ENCODE results near the gene TMEM92.

The TMEM92 gene

GRCh38 chr17:50319306-50320004, 45.2 kb downstream of the TMEM92 start:
- in situ Hi-C loops (cut with HindIII; ENCODE audit: low sequenced_read_pairs), result no loop called here
- H3K4me3 ChIP-seq (ENCODE audit: low read depth, low read length), result no peak overlapping the region

GRCh38 chr17:50322271-50322670, 48.0 kb downstream of the TMEM92 start:
- in situ Hi-C loops (cut with HindIII; ENCODE audit: low sequenced_read_pairs), result no loop called here
- no peak for DNase-seq (ENCODE audit: low read depth, low spot score)
- no peak overlapping the region for H3K4me3 ChIP-seq (ENCODE audit: low read depth, low read length)
- no peak for TF ChIP-seq CTCF (IDR thresholded peaks at IDR 0.05; ENCODE audit: low read depth, low read length)

More at GRCh38 chr17:50319306-50320004, 45.2 kb downstream of the TMEM92 start:
- no peak for DNase-seq (ENCODE audit: low read depth, low spot score)
- TF ChIP-seq CTCF (IDR thresholded peaks at IDR 0.05; ENCODE audit: low read depth, low read length), result no peak

- DNase-seq (ENCODE audit: low read depth, low spot score), result no peak
- H3K4me3 ChIP-seq (ENCODE audit: low read depth, low read length), result no peak overlapping the region
- TF ChIP-seq CTCF (IDR thresholded peaks at IDR 0.05; ENCODE audit: low read depth, low read length), result no peak
- in situ Hi-C loops (cut with HindIII; ENCODE audit: low sequenced_read_pairs), result no loop called here
These were observed 48.8 kb downstream of the TMEM92 start for GRCh38 chr17:50323060-50323459.

GRCh38 chr17:50325906-50326305, 51.6 kb downstream of the TMEM92 start:
- H3K4me3 ChIP-seq (ENCODE audit: low read depth, low read length), result no peak overlapping the region
- TF ChIP-seq CTCF (IDR thresholded peaks at IDR 0.05; ENCODE audit: low read depth, low read length), result no peak
- no peak for DNase-seq (ENCODE audit: low read depth, low spot score)
- in situ Hi-C loops (cut with HindIII; ENCODE audit: low sequenced_read_pairs), result no loop called here

GRCh38 chr17:50326831-50327364, 52.6 kb downstream of the TMEM92 start:
- no peak overlapping the region for H3K4me3 ChIP-seq (ENCODE audit: low read depth, low read length)
- in situ Hi-C loops (cut with HindIII; ENCODE audit: low sequenced_read_pairs), result no loop called here
- DNase-seq (ENCODE audit: low read depth, low spot score), result no peak
- no peak for TF ChIP-seq CTCF (IDR thresholded peaks at IDR 0.05; ENCODE audit: low read depth, low read length)

- TF ChIP-seq CTCF (IDR thresholded peaks at IDR 0.05; ENCODE audit: low read depth, low read length), result no peak
- in situ Hi-C loops (cut with HindIII; ENCODE audit: low sequenced_read_pairs), result no loop called here
- H3K4me3 ChIP-seq (ENCODE audit: low read depth, low read length), result no peak overlapping the region
- DNase-seq (ENCODE audit: low read depth, low spot score), result peak; percentile 27
These were observed 54.4 kb downstream of the TMEM92 start for GRCh38 chr17:50328363-50329325.

Data from astrocyte of the spinal cord (primary cell).